Measurements from ENCODE around the gene RFLNA. TPM values are rescaled to one million over a fixed set of nuclear protein-coding genes. Genes with fewer than 3 reads are reported as not detected.

Gene RFLNA
- polyA plus RNA-seq, 2 donors = 0.14 to 0.28 TPM

GRCh38 chr12:124314207-124314606, 19.3 kb downstream of the RFLNA start:
- Histone ChIP-seq H3K36me3 (ENCODE audit: control insufficient read depth in 2 of 2, insufficient read depth in 2 of 2, low read length in 1 of 2) (no peaks in the 10 kb centered on the region), H3K4me1 (ENCODE audit: control insufficient read depth in 2 of 2, insufficient read depth in 2 of 2, low read length in 1 of 2) (no peaks in the 10 kb centered on the region), H3K27ac (ENCODE audit: low read depth in 2 of 2, low read length in 1 of 2) (no peak overlapping the region)

DNA sequence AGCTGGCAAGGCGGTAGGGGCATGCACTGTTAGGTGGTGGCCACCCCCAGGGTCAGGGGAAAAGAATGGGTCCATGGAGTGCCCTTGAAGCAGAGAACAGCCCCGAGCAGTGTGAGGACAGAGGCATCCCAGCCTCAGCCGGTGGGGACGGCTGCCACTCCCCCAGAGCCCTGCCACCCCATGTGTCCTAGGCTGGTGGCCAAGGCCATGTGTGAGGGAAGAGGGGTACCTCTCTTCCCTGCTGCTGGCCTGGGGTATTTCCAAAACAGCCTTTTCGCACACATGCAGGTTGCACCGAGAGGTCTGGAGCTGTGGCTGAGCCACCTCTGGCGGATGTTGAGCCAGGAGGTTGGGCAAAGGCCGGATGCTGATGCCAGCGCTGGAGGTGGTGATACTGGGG, 19.9 kb downstream of the RFLNA start:
- Histone ChIP-seq H3K4me1 (ENCODE audit: control insufficient read depth in 2 of 2, insufficient read depth in 2 of 2, low read length in 1 of 2) (no peaks in the 10 kb centered on the region), H3K4me3 (ENCODE audit: low read depth in 1 of 2, low read length in 2 of 2) (no peak overlapping the region), H3K36me3 (ENCODE audit: control insufficient read depth in 2 of 2, insufficient read depth in 2 of 2, low read length in 1 of 2) (no peaks in the 10 kb centered on the region), H3K27me3 (ENCODE audit: control insufficient read depth in 1 of 2, insufficient read depth in 2 of 2, low read length in 2 of 2) (no peaks in the 10 kb centered on the region), H3K27ac (ENCODE audit: low read depth in 2 of 2, low read length in 1 of 2) (no peak overlapping the region), H3K9me3 (ENCODE audit: control insufficient read depth in 2 of 2, insufficient read depth in 1 of 2, low read depth in 1 of 2, low read length in 1 of 2) (no peaks in the 10 kb centered on the region)
- 71 to 78% methylated on average over 9 of the region's 9 CpGs for WGBS, 2 donors

More at GRCh38 chr12:124314207-124314606, 19.3 kb downstream of the RFLNA start:
- no peaks in the 10 kb centered on the region for H3K9me3 ChIP-seq (ENCODE audit: control insufficient read depth in 2 of 2, insufficient read depth in 1 of 2, low read depth in 1 of 2, low read length in 1 of 2)
- H3K4me3 ChIP-seq (ENCODE audit: low read depth in 1 of 2, low read length in 2 of 2) = no peak overlapping the region
- no peaks in the 10 kb centered on the region for H3K27me3 ChIP-seq (ENCODE audit: control insufficient read depth in 1 of 2, insufficient read depth in 2 of 2, low read length in 2 of 2)
- 92 to 93% methylated on average over 29 to 30 of the region's 30 CpGs for WGBS, 2 donors

DNA sequence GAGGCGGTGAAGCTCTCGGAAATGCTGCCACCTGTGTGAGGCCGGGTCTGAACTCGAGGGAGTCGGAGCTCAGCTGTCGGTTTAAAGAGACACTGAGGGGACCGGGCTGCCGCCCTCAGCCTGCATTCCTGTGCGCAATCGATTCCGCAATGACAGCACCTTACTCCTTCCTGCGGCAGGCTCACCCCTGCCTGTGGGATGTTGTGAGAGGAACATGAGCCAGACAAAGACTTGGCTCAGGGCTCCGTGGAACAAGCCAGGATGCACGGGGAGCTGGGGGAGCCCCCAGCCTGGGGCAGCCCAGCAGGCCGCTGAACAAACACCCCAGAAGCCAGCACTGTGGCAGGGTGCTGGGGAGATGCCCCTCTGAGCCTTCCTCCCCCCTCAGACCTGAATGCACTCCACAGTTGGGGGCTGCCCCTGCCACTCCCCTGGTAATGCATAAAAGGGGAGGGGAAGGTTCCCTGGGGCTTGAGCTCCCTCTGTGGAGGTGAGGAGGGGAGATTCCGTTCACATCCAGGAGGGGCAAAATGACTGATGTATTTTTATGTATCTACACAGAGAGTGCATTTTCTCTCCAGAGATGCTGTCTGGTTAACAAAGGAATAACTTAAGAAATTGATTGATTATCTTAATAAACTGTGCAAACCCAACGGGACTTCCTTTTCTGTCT, 20.6 kb downstream of the RFLNA start:
- Histone ChIP-seq H3K9me3 (ENCODE audit: control insufficient read depth in 2 of 2, insufficient read depth in 1 of 2, low read depth in 1 of 2, low read length in 1 of 2) (no peaks in the 10 kb centered on the region), H3K27me3 (ENCODE audit: control insufficient read depth in 1 of 2, insufficient read depth in 2 of 2, low read length in 2 of 2) (no peaks in the 10 kb centered on the region), H3K4me3 (ENCODE audit: low read depth in 1 of 2, low read length in 2 of 2) (no peak overlapping the region), H3K27ac (ENCODE audit: low read depth in 2 of 2, low read length in 1 of 2) (no peak overlapping the region), H3K4me1 (ENCODE audit: control insufficient read depth in 2 of 2, insufficient read depth in 2 of 2, low read length in 1 of 2) (no peaks in the 10 kb centered on the region), H3K36me3 (ENCODE audit: control insufficient read depth in 2 of 2, insufficient read depth in 2 of 2, low read length in 1 of 2) (no peaks in the 10 kb centered on the region)
- WGBS, 2 donors = 63 to 69% methylated on average over 17 of the region's 17 CpGs

DNA sequence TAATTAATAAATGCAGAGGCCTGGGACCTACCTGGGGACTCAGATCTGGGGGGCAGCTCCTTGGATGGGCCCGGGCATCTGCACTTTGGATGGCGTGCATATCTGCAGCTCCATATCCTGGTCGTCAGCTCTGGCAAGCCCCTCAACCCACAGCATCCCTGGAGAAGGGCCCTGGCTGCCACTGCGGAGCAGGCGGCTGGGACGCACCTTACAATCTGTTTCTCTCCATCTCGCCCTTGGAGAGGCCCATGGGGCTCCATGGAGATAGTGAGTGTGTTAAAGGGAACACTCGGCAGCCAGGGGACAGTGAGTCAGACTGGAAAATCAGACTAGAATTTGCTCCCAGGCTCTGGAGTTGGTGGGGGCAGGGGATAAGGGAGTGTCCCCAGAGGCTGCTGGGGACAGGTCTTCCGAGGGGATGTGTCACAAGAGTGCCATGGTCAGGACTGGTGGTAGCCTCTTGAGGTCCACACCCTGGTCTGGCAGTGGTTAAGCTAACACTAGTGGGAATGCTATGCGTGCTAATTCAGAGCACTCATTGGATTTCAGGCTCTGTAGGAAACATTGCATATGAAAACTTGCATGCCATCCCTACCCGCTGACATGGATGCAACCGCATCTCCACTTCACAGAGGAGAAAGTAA, 21.5 kb downstream of the RFLNA start:
- no peaks in the 10 kb centered on the region for H3K27me3 ChIP-seq (ENCODE audit: control insufficient read depth in 1 of 2, insufficient read depth in 2 of 2, low read length in 2 of 2)
- no peaks in the 10 kb centered on the region for H3K36me3 ChIP-seq (ENCODE audit: control insufficient read depth in 2 of 2, insufficient read depth in 2 of 2, low read length in 1 of 2)
- H3K4me3 ChIP-seq (ENCODE audit: low read depth in 1 of 2, low read length in 2 of 2) = no peak overlapping the region
- no peak overlapping the region for H3K27ac ChIP-seq (ENCODE audit: low read depth in 2 of 2, low read length in 1 of 2)
- no peaks in the 10 kb centered on the region for H3K9me3 ChIP-seq (ENCODE audit: control insufficient read depth in 2 of 2, insufficient read depth in 1 of 2, low read depth in 1 of 2, low read length in 1 of 2)
- 83% methylated on average over 12 of the region's 12 CpGs for WGBS, 2 donors
- H3K4me1 ChIP-seq (ENCODE audit: control insufficient read depth in 2 of 2, insufficient read depth in 2 of 2, low read length in 1 of 2) = no peaks in the 10 kb centered on the region

- Histone ChIP-seq H3K36me3 (ENCODE audit: control insufficient read depth in 2 of 2, insufficient read depth in 2 of 2, low read length in 1 of 2) (no peaks in the 10 kb centered on the region), H3K4me3 (ENCODE audit: low read depth in 1 of 2, low read length in 2 of 2) (no peak overlapping the region), H3K4me1 (ENCODE audit: control insufficient read depth in 2 of 2, insufficient read depth in 2 of 2, low read length in 1 of 2) (no peaks in the 10 kb centered on the region), H3K27me3 (ENCODE audit: control insufficient read depth in 1 of 2, insufficient read depth in 2 of 2, low read length in 2 of 2) (no peaks in the 10 kb centered on the region), H3K9me3 (ENCODE audit: control insufficient read depth in 2 of 2, insufficient read depth in 1 of 2, low read depth in 1 of 2, low read length in 1 of 2) (peaks cover 0 to under 1% of the 10 kb centered on the region in 2 donors), H3K27ac (ENCODE audit: low read depth in 2 of 2, low read length in 1 of 2) (no peak overlapping the region)
- WGBS, 2 donors = 71 to 84% methylated on average over 12 of the region's 12 CpGs
Observed at GRCh38 chr12:124317400-124317799, 22.5 kb downstream of the RFLNA start.

DNA sequence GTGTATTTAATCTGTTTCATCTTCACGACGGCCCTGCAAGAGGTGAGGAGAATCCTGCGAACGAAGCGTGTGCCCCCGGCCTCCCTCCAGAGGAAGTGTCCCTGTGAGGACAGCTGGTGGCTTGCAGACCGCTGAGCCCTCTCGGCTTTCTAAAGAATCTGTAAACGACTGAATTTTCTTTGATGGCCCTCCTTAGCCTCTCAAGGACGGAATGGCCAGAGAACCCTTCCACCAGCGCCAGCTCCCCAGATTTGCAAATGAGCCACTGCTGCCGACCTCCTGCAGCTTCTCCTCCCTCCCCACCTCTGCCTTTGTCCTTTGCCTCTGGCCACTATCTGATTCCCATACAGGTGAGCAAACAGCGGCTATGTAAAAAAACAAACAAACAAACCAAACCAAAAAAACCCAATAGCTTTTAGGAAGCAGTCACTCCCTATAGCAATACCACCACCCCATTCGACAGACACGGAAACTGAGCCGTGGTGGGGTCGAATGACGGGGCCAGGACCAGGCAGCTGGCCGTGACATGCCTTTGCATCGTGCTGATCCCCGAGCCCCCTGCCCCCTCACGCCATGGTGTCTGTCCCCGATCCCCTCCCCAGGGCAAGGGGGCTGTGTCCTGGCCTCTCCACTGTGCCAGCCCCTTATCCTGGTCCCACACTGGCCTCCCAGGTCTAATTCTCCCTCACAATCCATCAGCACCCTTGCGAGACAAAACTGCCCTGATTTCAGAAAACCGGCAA, 23.6 kb downstream of the RFLNA start:
- 74 to 75% methylated on average over 25 of the region's 25 CpGs for WGBS, 2 donors
- Histone ChIP-seq H3K36me3 (ENCODE audit: control insufficient read depth in 2 of 2, insufficient read depth in 2 of 2, low read length in 1 of 2) (peaks cover 0 to under 1% of the 10 kb centered on the region in 2 donors), H3K9me3 (ENCODE audit: control insufficient read depth in 2 of 2, insufficient read depth in 1 of 2, low read depth in 1 of 2, low read length in 1 of 2) (peaks cover 3% of the 10 kb centered on the region in 2 donors), H3K4me1 (ENCODE audit: control insufficient read depth in 2 of 2, insufficient read depth in 2 of 2, low read length in 1 of 2) (no peaks in the 10 kb centered on the region), H3K27me3 (ENCODE audit: control insufficient read depth in 1 of 2, insufficient read depth in 2 of 2, low read length in 2 of 2) (no peaks in the 10 kb centered on the region), H3K4me3 (ENCODE audit: low read depth in 1 of 2, low read length in 2 of 2) (no peak overlapping the region), H3K27ac (ENCODE audit: low read depth in 2 of 2, low read length in 1 of 2) (no peak overlapping the region)

- Histone ChIP-seq H3K27me3 (ENCODE audit: control insufficient read depth in 1 of 2, insufficient read depth in 2 of 2, low read length in 2 of 2) (no peaks in the 10 kb centered on the region), H3K9me3 (ENCODE audit: control insufficient read depth in 2 of 2, insufficient read depth in 1 of 2, low read depth in 1 of 2, low read length in 1 of 2) (peaks cover 11 to 14% of the 10 kb centered on the region in 2 donors), H3K4me3 (ENCODE audit: low read depth in 1 of 2, low read length in 2 of 2) (no peak overlapping the region), H3K36me3 (ENCODE audit: control insufficient read depth in 2 of 2, insufficient read depth in 2 of 2, low read length in 1 of 2) (peaks cover 0 to 11% of the 10 kb centered on the region in 2 donors), H3K27ac (ENCODE audit: low read depth in 2 of 2, low read length in 1 of 2) (no peak overlapping the region), H3K4me1 (ENCODE audit: control insufficient read depth in 2 of 2, insufficient read depth in 2 of 2, low read length in 1 of 2) (no peaks in the 10 kb centered on the region)
- 68 to 77% methylated on average over 11 of the region's 11 CpGs for WGBS, 2 donors
Observed at GRCh38 chr12:124319368-124320050, 24.6 kb downstream of the RFLNA start.

- WGBS, 2 donors = 25 to 36% methylated on average over 6 of the region's 6 CpGs
- peaks cover 15 to 19% of the 10 kb centered on the region in 2 donors for H3K9me3 ChIP-seq (ENCODE audit: control insufficient read depth in 2 of 2, insufficient read depth in 1 of 2, low read depth in 1 of 2, low read length in 1 of 2)
- no peaks in the 10 kb centered on the region for H3K4me1 ChIP-seq (ENCODE audit: control insufficient read depth in 2 of 2, insufficient read depth in 2 of 2, low read length in 1 of 2)
- peaks cover 0 to 24% of the 10 kb centered on the region in 2 donors for H3K36me3 ChIP-seq (ENCODE audit: control insufficient read depth in 2 of 2, insufficient read depth in 2 of 2, low read length in 1 of 2)
- no peak overlapping the region for H3K4me3 ChIP-seq (ENCODE audit: low read depth in 1 of 2, low read length in 2 of 2)
- no peak overlapping the region for H3K27ac ChIP-seq (ENCODE audit: low read depth in 2 of 2, low read length in 1 of 2)
- no peaks in the 10 kb centered on the region for H3K27me3 ChIP-seq (ENCODE audit: control insufficient read depth in 1 of 2, insufficient read depth in 2 of 2, low read length in 2 of 2)
Observed at GRCh38 chr12:124321040-124321481, 26.2 kb downstream of the RFLNA start.

DNA sequence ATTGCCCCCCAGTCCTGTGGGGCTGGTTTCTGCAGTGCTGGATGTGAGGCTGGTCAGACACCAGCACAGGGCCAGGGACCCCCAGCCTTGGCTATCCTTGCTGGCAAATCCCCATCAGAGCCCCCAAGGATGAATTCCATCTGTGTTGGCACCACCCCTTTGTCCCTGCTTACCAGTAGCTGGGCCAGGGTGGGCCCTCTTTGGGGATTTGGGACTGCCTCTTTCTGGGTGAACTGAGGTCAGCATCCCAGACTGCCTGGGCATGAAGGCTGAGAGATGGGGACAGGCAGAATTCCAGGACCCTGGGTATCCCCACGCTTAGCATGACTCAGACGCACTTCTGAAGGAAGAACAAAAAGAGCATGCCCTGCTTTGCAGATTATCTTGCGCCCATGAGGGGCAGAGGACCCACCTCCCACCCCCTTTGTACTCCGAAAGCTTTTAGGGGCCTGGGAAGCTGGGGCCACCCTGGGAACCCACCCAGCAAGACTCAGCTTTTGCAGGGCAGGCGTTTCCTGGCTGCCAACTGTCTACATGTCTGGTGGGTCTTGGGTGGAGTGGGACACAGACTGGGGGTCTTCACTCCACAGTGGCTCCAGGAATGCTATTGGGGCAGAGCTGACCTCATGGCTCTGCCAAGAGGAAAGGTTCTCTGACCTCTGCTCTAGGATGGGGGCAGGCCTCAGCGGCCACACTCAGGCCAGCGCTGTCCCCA, 26.8 kb downstream of the RFLNA start:
- 63 to 74% methylated on average over 7 of the region's 7 CpGs for WGBS, 2 donors
- Histone ChIP-seq H3K9me3 (ENCODE audit: control insufficient read depth in 2 of 2, insufficient read depth in 1 of 2, low read depth in 1 of 2, low read length in 1 of 2) (peaks cover 15 to 19% of the 10 kb centered on the region in 2 donors), H3K36me3 (ENCODE audit: control insufficient read depth in 2 of 2, insufficient read depth in 2 of 2, low read length in 1 of 2) (peaks cover 0 to 30% of the 10 kb centered on the region in 2 donors), H3K27me3 (ENCODE audit: control insufficient read depth in 1 of 2, insufficient read depth in 2 of 2, low read length in 2 of 2) (no peaks in the 10 kb centered on the region), H3K27ac (ENCODE audit: low read depth in 2 of 2, low read length in 1 of 2) (no peak overlapping the region), H3K4me3 (ENCODE audit: low read depth in 1 of 2, low read length in 2 of 2) (no peak overlapping the region), H3K4me1 (ENCODE audit: control insufficient read depth in 2 of 2, insufficient read depth in 2 of 2, low read length in 1 of 2) (no peaks in the 10 kb centered on the region)
